DOHH2 (cell line): ENCODE data around the gene PHACTR2.

Experiments used
- H3F3A ChIP-seq: fragments of 200-600 bp; sonication (generic), shearing (Covaris generic); 2 replicates; pipeline ENCODE4 v1.6.0; 2016; ENCODE audit warnings: antibody characterized with exemption, mild to moderate bottlenecking; ENCODE audit not compliant: control insufficient read depth, insufficient read depth
- H3K27ac ChIP-seq: fragments of 200-600 bp; sonication (generic); 2 replicates; pipeline ENCODE4 v1.5.1; 2014; ENCODE audit warnings: low read depth, mild to moderate bottlenecking, low read length, moderate library complexity
- H3K27me3 ChIP-seq: fragments of 200-600 bp; sonication (generic); 2 replicates; pipeline ENCODE4 v1.6.1; 2014; ENCODE audit warnings: mild to moderate bottlenecking, low read length, mixed read lengths; ENCODE audit not compliant: control insufficient read depth
- H3K36me3 ChIP-seq: fragments of 200-600 bp; sonication (generic); 2 replicates; pipeline ENCODE4 v1.6.1; 2014; ENCODE audit warnings: mild to moderate bottlenecking, low read length, moderate library complexity, mixed read lengths; ENCODE audit not compliant: control insufficient read depth
- H3K4me1 ChIP-seq: fragments of 200-600 bp; sonication (generic); 2 replicates; pipeline ENCODE4 v1.6.1; 2014; ENCODE audit warnings: mild to moderate bottlenecking, low read length, mixed read lengths; ENCODE audit not compliant: control insufficient read depth
- H3K4me2 ChIP-seq: fragments of 200-600 bp; sonication (generic); 2 replicates; pipeline ENCODE4 v1.6.0; 2014; ENCODE audit warnings: mild to moderate bottlenecking, low read length, moderate library complexity
- H3K4me3 ChIP-seq: fragments of 200-600 bp; sonication (generic); 2 replicates; pipeline ENCODE4 v1.5.1; 2014; ENCODE audit warnings: mild to moderate bottlenecking, low read length, mixed read lengths
- H3K79me2 ChIP-seq: fragments of 200-600 bp; sonication (generic); 2 replicates; pipeline ENCODE4 v1.6.1; 2014; ENCODE audit warnings: mild to moderate bottlenecking, low read length, mixed read lengths; ENCODE audit not compliant: control insufficient read depth
- H3K9me2 ChIP-seq: fragments of 200-600 bp; sonication (generic); replicated peaks from 2 replicates; pipeline ENCODE4 v1.6.1; 2014; ENCODE audit warnings: mild to moderate bottlenecking, low read length, mixed read lengths; ENCODE audit not compliant: control insufficient read depth
- H3K9me3 ChIP-seq: fragments of 200-600 bp; sonication (generic); 2 replicates; pipeline ENCODE4 v1.6.1; 2014; ENCODE audit warnings: antibody characterized with exemption, low read length, mixed read lengths; ENCODE audit not compliant: control insufficient read depth, insufficient read depth
- H4K20me1 ChIP-seq: fragments of 200-600 bp; sonication (generic); 2 replicates; pipeline ENCODE4 v1.6.0; 2014; ENCODE audit warnings: low read depth, mild to moderate bottlenecking, antibody characterized with exemption, low read length, moderate library complexity; ENCODE audit not compliant: control insufficient read depth, insufficient read depth
- EZH2phosphoT487 ChIP-seq: fragments of 200-600 bp; sonication (generic); IDR thresholded peaks from 2 replicates; pipeline ENCODE4 v1.6.1; 2017; ENCODE audit warnings: borderline replicate concordance, mild to moderate bottlenecking, antibody characterized with exemption, low read length, moderate library complexity, mixed read lengths
- TF ChIP-seq, protein P1 (sequence below): fragments of 200-600 bp; sonication (generic); IDR thresholded peaks from one replicate; pipeline ENCODE4 v1.5.1; 2014; ENCODE audit warnings: antibody characterized with exemption, mild to moderate bottlenecking, low read depth, low read length; ENCODE audit not compliant: poor library complexity, severe bottlenecking

Gene PHACTR2

DNA sequence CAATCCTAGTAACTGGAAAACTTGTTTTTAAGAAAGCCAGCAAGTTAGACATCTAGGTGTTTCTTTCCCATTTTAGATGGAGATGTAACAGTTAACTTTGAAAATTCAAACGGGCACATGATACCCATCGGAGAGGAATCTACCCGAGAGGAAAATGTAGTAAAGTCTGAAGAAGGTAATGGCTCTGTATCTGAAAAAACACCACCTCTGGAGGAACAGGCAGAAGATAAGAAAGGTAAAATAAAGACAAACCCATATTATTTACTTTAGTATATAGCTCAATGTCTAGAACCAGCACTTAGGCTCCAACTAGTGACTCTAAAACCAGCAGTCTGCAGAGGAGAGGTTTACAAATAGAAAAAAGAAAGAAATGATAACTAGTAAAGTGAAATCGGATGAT lies 75.9 kb downstream of the PHACTR2 start:
- TF ChIP-seq, protein P1, sequence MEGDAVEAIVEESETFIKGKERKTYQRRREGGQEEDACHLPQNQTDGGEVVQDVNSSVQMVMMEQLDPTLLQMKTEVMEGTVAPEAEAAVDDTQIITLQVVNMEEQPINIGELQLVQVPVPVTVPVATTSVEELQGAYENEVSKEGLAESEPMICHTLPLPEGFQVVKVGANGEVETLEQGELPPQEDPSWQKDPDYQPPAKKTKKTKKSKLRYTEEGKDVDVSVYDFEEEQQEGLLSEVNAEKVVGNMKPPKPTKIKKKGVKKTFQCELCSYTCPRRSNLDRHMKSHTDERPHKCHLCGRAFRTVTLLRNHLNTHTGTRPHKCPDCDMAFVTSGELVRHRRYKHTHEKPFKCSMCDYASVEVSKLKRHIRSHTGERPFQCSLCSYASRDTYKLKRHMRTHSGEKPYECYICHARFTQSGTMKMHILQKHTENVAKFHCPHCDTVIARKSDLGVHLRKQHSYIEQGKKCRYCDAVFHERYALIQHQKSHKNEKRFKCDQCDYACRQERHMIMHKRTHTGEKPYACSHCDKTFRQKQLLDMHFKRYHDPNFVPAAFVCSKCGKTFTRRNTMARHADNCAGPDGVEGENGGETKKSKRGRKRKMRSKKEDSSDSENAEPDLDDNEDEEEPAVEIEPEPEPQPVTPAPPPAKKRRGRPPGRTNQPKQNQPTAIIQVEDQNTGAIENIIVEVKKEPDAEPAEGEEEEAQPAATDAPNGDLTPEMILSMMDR: no peak
- no peak for TF ChIP-seq EZH2phosphoT487

DNA sequence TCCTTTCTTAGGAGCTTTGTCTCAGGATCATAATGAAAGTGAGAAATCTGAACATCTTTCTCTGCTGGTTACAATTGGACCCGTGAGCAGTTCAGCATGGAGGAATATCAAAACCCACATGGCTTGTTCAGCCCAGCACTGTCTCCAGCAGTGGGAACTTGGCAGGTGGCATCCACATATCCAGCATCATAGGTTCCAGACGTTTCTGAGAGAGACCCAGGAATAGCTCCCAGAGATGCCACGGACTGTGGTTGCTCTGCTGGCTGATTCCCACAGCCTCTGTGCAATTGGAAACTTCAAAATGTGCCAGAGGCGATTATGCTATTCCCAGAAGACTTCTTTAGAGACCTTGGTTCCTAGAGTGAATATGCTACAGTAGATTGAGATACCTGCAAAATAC lies 76.4 kb downstream of the PHACTR2 start:
- no peaks in the 10 kb centered on the region for H3K9me2 ChIP-seq
- H3K79me2 ChIP-seq: no peaks in the 10 kb centered on the region
- H3F3A ChIP-seq: no peaks in the 10 kb centered on the region
- TF ChIP-seq, protein P1: no peak
- no peak for TF ChIP-seq EZH2phosphoT487
- no peaks in the 10 kb centered on the region for H3K4me1 ChIP-seq
- no peaks in the 10 kb centered on the region for H3K36me3 ChIP-seq
- H3K27me3 ChIP-seq: no peaks in the 10 kb centered on the region
- no peak overlapping the region for H3K27ac ChIP-seq
- no peak overlapping the region for H3K4me3 ChIP-seq
- H3K4me2 ChIP-seq: no peak overlapping the region
- no peaks in the 10 kb centered on the region for H4K20me1 ChIP-seq
- no peaks in the 10 kb centered on the region for H3K9me3 ChIP-seq

More for the DNA sequence above, 75.9 kb downstream of the PHACTR2 start:
- Histone ChIP-seq H3F3A (no peaks in the 10 kb centered on the region), H3K9me3 (no peaks in the 10 kb centered on the region), H3K4me1 (no peaks in the 10 kb centered on the region), H3K79me2 (no peaks in the 10 kb centered on the region), H3K9me2 (no peaks in the 10 kb centered on the region), H4K20me1 (no peaks in the 10 kb centered on the region), H3K27ac (no peak overlapping the region), H3K4me2 (no peak overlapping the region), H3K36me3 (no peaks in the 10 kb centered on the region), H3K4me3 (no peak overlapping the region), H3K27me3 (no peaks in the 10 kb centered on the region)

DNA sequence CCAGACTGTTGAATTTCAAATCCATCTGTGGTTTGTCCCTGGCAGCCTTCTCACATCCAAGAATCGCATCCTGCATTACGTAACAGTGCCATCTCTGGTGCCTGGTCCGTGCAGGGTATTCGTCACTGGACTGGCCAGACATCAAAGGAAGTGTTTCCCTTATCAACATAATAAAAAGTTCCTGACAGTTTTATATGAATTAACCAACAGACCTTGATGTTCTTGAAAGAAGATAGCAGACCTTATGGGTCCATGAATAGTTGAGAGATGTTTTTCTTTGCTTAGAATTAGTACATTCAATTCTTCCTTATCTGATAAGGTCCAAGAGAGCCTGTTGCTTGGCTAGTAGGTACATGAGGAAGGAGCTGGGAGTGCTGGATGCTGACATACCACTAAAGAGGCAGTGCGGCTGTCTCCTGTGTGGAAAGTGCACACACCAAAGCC lies 77.6 kb downstream of the PHACTR2 start:
- Histone ChIP-seq H3K4me3 (no peak overlapping the region), H3K27ac (no peak overlapping the region), H3F3A (no peaks in the 10 kb centered on the region), H3K36me3 (no peaks in the 10 kb centered on the region), H4K20me1 (no peaks in the 10 kb centered on the region), H3K27me3 (no peaks in the 10 kb centered on the region), H3K4me1 (no peaks in the 10 kb centered on the region), H3K9me3 (no peaks in the 10 kb centered on the region), H3K79me2 (no peaks in the 10 kb centered on the region), H3K4me2 (no peak overlapping the region), H3K9me2 (no peaks in the 10 kb centered on the region)
- no peak for TF ChIP-seq EZH2phosphoT487
- TF ChIP-seq, protein P1: no peak
